GM19328 (cell line): ENCODE data around the gene GRIA3.
"Not testable (repeated sequence)": the region's sequence is repeated elsewhere in the genome, so short reads cannot be mapped to it uniquely, and the experiment has no call there.

ENCODE experiments used
- ATAC-seq: cut with Tn5 transposase; IDR thresholded peaks from one replicate; pipeline ENCODE4 v1.9.1; 2021; ENCODE audit warnings: mild to moderate bottlenecking, moderate library complexity; ENCODE audit not compliant: unreplicated experiment

The GRIA3 gene

DNA sequence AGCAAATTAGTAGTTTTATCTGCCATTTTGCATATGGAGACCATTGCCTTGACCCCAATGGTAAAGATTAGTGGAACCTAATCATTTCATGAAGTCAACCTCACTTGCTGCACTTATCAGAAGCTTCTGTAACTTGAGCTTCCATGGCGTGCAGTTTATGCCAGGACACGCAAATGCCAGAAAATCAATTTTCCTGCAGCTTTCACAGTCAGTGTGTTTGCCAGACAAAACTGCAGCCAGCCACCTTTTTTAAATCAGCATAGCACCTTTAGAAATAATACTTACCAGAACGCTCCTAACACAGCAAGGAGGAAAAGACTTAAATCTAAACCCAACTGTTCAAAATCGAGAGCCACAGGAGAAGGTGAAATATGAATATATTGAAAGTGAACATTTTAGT is 265.3 kb downstream of the GRIA3 start:
- no peak for ATAC-seq

DNA sequence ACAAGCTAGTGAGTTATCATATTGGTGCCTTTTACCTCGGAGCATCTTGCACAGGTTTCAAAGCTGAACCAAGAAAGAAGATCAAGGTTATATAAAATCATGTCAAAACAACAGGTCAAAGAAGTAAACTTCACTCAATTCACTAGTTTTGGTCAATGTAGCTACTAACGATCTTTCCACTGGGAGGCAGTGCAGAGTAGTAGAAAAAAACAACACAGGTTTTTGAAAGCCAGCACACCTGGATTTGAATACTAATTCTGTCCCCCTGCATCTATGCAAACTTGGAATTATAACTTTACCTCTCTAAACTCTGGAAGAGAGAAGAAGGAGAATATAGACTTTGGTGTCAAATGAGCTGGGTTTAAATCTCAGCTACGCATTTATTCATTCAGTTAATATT is 266.1 kb downstream of the GRIA3 start:
- ATAC-seq, result no peak

DNA sequence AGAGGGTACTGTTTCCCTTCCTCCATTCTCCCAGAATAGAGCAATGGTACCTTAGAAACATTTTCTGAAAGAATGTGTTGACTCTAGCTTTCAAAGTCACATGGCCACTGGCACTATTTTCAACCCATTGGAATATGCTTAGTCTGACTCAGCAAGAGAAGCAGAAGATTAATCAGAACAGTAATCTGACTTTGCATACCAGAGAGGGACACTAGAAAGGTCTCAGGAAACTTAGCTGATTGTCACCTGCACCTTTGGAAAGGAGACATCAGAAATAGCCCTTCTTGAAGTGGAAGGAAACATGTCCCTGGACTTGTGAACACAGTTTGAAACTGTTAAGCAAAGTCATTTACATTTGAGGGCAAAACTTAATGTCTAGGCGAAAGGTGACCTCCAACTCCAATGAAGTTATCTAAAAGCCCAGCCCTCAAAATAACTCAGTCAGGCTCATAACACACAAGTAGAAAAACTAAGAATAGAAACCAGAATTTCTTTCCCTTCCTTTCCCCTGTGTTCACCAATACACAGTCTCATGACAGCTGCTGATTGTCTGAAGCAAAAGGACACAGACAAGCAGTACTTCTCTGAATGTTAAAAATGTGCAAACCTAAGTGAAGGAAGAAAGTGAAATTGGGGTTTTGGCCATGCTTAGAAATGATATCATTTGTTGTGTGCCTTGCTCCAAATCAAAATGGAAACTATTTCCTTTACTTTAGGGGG is 270.8 kb downstream of the GRIA3 start:
- ATAC-seq, result peak; percentile 61

DNA sequence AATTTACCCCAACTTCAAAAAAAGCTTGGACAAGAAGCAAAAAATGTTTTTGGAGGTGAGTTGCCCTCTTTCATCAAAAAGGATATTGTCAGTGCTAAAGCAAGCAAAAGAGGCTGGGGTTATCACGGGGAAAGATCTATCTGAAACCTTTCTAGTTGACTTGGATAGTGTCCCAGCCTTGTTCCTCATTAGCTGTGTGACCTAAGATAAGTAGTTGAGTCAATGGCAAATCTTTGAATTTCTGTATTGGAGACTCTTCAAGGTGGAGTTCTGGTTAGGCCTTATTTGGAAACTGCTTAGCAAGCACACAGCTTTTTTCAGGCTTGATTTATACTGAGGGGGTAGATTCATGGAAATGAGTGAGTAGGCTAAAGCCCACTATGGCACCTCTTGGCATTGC is 271.6 kb downstream of the GRIA3 start:
- no peak for ATAC-seq

DNA sequence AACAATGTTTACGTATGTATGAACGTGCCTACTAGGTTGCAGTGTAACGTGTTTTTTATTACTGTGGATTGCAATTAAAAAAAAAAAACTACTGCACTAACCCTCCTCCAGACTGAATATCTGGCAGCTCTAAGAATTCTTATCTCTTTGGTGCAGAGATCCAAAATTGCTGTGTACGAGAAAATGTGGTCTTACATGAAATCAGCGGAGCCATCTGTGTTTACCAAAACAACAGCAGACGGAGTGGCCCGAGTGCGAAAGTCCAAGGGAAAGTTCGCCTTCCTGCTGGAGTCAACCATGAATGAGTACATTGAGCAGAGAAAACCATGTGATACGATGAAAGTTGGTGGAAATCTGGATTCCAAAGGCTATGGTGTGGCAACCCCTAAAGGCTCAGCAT is 280.6 kb downstream of the GRIA3 start:
- ATAC-seq, result no peak

DNA sequence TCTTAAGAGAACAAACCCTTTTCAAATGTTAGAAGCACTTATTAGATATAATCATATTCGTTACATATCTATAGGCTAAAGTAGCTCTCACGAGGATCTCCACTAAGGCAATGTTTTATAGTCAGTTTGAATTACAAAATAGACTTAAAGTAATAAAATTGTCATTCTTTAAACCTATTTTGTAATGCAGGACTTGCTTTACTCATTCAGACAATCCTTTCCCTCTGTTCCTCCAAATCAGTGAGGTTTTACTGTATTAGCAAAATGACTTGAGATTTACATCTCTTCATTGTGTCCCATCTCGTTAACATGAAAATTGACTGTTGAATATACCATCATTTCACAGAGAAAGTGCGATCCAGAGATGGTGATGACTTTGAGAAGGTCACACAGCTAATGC is 284.4 kb downstream of the GRIA3 start:
- no peak for ATAC-seq

DNA sequence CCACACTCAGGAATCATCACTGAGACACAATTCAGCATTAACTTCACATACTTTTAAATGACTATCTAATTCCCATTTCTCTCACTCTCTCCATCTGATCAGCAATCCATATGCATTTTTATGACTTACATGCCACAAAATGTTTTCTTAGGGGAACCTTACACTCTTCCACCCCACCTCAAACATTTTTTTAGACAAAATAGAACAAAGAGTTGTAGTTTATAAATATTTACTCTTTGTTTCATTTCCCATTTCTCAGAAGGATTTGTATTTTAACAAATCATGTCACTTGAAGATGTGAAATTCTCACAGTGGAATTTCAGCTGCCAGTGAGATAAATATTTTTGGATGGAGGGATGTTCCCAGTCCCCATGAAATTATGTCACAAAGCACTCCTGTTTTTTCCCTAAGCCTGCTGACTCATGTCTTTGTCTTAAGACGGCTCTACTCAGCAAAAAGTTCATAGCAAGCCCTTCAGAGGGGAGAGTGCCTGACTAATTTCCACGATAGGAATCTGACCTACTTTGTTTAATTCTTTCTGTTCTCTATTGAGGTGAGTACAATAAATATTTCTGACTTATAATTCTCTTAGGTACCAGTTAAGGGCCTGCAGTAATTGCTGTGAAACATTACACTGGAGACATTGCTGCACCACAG is 291.1 kb downstream of the GRIA3 start:
- ATAC-seq, result no peak

DNA sequence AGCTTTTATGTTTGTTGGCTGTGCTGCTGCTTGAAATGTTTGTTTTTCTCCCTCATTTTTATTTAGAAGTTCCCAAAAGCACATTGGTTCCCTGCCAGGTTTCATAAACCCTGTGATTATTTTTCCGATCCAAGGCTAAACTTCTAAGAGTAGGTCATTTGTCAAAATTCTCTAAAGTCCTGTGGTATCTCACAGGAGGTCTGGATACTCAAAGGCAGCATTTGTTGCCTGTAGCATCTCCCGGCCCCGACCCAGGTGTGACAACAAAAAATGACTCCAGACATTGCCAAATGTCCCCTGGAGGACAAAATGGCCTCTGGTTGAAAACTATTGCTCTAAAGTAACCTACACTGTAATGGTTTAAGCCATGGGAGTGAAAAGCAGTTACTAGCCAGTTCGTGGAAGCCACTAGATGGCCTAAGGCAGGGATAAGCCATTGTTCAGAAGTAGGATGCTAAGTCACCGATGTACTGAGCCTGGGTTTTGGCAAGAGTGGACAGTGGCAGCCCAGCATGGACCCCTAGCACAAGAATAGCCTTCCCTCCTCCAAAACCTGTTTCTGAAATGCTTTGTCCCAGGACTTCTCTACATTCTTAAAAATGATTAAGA is 292.6 kb downstream of the GRIA3 start:
- ATAC-seq, result no peak

DNA sequence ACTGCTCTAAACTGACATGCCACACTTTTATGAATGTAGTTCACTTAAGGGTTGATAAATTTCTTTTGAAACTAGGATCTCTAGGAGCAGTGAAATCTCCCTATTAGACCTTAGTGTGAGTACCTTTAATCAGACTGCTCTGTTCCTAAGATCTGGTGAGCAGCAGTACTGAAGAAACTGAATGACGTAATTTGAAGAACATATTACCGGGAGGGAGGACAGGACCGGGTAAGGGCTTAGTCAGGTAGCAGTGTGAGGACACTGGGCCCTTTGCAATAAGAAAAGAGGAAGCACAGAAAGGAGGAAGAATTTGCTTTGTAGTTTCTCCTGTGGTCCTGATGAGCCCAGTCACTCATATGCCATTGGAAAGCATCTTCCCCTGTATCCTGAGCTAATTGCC is 293.6 kb downstream of the GRIA3 start:
- no peak for ATAC-seq

DNA sequence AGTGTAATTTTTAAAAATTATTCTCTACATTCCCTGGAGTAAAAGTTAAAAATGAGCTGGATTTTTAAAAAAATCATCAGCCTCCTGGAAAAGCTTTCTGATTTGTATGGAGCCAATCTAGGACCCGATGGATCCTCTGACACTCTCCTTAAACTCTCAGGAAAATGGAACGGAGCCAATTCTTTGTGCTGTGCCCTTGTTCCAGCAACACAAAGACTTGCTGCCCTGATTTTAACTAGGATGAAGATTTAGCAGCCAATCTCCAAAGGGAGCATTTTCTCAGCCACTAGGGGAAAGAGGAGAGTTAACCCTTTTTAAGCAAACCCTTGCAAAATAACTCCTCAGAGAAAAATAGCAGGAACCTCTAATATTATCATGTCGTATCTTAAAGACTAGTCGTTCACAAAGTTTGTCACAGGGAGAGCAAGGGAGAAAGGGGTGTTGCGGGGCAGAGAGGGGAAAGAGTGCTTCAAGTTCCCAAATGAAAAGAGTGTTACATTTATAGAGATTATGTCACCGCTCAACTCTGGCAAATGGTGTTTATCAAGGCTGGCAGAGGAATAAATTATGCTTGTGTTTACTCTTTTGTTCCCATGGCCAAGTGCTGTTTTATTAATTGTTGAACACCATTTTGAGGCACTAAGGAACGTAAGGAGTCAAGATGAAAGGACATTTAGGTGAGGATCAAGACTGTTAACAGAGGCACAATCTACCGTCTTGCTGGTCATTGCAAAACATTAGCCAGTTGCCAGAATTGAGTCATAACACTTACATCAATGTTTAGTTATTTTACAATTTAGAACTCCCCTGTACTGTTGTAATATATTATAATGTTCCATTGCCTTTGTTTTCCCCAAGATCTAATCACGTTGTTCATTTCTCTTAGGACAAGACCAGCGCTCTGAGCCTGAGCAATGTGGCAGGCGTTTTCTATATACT is 298.1 kb downstream of the GRIA3 start:
- no peak for ATAC-seq

DNA sequence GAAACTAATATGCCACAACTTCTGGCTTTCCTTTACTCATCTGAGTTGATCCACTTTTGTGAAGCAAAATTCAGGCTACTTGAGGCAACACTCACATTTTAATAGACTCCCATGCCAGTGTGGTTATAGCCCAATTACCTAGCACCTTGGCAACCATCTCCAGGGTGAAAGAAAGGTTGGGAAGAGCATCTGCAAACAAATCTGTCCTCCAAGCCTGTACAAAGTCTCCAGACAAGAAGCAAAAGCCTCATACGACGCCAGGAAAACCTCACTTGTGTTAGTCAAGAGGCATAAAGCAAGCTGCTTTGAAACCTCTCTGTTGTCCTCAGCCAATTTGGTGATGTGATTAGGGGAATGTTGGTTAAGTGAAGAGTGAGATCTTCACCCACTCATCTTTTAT is 302.2 kb downstream of the GRIA3 start:
- no peak for ATAC-seq

DNA sequence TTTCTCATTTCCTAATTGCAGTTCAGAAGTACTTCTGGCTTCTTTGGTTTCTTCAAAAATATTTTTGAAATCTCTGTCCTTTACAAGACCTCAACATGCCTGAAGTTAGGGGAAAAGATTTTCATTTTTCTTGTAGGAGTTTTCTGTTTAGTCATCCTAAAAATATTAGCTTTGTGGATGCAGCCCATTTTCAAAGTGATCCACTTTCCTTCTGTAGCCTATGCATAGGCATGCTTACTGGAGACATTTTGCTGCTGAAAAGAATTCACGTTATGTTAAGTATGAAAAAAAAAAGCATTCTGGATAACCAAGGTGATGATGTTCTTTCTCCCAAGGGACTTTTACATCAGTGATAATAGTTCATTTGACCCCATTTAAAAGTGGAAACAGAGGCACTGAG is 303.2 kb downstream of the GRIA3 start:
- ATAC-seq, result no peak

DNA sequence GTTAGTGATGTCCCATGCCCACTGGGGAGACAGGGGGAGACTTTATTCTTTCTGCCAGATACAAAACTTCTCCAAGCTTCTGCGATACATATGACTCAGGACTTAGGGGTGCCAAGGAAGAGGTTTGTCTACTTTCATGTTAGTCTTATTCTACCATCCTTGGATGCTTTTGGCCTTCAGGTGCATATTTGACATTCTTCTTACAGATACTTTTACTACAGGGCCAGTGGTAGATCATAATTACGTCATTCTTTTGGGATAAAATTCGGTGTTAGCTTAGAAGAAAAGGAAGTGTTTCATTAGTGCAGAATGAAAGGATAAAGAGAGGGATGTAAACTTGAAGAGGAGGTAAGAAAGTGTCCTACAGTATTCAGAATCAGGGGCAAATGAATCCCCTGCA is 303.6 kb downstream of the GRIA3 start:
- ATAC-seq, result no peak

DNA sequence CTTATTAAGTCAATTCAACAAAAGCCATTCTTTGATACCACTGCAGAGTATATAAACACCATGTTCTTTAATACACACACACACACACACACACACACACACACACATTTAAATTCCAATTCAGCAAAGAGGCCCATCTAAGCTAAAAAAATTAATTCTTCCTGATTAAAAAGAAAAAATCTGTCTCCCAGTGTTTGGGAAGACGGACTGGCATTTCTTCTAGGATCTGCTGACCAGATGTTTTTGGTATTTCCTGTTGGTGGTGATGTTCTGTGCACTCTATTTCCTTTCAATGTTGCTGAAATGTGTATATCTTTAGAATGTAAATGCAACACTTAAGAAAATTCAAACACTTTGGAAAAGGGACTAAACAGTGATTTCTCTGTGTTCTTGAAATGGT is 304.9 kb downstream of the GRIA3 start:
- ATAC-seq, result no peak

DNA sequence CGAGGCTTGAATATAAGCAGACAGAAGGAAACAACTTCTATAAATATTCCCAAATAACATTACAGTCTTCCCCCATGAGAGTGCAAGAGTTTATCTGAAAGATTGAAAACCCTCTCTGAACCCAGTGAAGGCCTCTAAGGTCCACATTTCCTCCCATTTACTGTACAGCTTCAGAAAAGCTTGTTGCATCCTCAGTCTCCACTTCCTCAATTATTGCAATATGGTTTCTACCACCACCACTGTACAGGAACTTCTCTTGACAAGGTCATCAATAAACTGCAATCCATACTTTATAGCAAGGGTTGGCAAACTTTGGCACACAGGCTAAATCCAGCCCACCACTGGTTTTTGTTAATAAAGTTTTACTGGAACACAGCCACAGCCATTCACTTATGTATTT is 309.8 kb downstream of the GRIA3 start:
- no peak for ATAC-seq

DNA sequence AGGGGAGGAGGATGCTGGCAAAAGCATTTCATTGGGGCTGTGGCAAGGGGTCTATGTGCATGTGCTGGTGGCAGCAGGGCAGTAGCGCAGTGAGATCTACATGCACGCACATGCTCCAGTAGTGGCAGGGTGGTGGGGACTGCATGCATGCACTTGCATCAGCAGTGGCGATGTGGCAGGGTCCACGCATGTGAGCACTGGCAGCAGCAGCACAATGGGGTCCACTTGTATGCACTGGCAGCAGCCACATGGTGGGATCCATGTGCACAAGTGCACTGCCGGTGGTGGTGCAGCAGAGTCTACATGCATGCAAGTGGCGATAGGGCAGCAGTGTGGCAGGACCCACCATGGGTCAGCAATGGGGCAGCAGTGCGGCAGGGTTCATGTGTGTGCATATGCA is 315.7 kb downstream of the GRIA3 start:
- no peak for ATAC-seq

DNA sequence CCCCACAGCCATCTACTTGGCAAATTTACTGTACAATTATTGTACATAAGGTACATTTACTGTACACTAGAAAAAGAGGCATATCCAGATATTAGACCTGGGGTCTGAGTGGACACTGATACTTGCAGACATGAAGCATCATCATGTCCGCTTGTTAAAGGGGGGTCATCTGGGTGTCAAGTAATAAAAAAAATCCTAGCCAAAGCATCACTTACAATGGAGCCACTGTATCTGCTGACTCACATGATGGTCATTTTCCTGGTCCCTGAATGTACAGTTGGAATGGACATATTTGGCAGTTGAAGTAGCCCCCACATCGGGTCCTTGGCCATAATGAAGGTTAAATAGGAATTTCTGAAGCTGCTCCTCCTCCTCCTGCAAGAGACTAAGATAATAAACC is 320.0 kb downstream of the GRIA3 start:
- no peak for ATAC-seq

DNA sequence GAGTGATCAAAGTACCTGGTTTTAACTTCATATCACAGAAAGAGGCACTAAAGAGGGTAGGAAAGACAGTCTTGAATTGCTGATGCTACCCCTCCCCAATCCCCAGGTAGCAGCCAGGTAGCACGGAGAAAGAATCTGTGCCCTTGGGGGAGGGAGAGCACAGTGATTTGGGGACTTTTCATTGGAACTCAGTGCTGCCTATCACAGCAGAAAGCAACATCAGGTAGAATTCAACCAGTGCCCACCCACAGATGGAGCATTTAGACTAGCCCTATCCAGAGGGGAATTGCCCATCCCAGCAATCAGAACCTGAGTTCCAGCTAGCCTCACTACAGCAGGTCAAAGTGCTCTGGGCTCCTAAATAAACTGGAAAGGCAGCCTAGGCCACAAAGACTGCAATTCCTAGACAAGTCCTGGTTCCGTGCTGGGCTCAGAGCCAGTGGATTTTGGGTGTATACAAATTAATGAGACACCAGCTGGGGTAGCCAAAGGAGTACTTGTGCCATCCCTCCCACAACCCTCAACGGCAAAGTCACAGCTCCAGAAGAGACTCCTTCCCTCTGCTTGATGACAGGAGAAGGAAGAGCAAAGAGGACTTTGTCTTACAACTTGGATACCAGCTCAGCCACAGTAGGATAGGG is 320.7 kb downstream of the GRIA3 start:
- ATAC-seq, result no peak

DNA sequence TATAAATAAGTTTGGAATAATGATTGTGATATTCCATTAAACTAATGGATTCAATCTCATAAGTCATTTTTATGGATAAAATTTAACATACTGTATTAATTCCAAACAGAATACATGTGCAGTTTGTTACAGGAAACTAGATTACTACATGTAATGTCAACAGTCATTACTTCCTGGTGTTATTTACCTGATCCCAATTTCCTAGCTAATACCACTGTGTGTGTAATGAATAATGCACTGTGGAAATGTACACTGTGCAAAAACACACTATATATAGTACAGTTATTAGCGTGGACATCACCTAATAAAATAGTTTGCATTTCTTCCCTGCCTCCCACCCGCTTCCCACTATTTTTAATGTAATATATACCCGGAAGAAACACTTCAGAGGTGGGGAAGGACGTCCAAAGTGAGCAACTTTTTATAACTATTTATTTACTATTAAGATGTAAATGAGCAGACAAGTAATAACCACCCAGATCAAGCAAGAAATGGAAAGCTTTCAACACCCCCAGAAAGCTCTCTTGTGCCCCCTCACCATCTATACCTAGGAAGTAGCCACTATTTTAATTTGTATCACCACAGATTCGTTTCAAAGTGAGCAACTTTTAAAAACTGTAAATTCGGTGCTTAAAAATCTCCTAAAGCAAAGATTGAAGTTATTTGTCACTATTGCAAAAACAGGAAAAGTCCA is 329.7 kb downstream of the GRIA3 start:
- ATAC-seq, result no peak

DNA sequence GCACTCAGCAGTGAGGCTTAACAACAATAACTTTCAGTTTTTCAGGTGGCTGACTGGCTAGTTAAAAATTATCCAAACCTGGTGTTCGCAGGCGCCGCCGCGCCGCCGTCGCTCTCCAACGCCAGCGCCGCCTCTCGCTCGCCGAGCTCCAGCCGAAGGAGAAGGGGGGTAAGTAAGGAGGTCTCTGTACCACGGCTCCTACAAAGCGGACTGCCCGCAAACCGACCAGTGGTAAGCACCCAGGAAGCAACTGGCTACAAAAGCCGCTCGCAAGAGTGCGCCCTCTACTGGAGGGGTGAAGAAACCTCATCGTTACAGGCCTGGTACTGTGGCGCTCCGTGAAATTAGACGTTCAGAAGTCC is 330.2 kb downstream of the GRIA3 start:
- ATAC-seq, result not testable (repeated sequence)
